Mucosa of stomach (tissue), 1 donor: ENCODE measurements around the gene PSMB4.
"Not testable (repeated sequence)": the region's sequence is repeated elsewhere in the genome, so short reads cannot be mapped to it uniquely, and the experiment has no call there.

Experiments used
- H3K27me3 ChIP-seq: one replicate; pipeline ENCODE4 v1.7.0; 2013; ENCODE audit warnings: mild to moderate bottlenecking, low read length; ENCODE audit not compliant: control insufficient read depth, insufficient read depth
- H3K36me3 ChIP-seq: one replicate; pipeline ENCODE4 v1.7.0; 2013; ENCODE audit warnings: low read length; ENCODE audit not compliant: control insufficient read depth, insufficient read depth
- H3K4me1 ChIP-seq: one replicate; pipeline ENCODE4 v1.7.0; 2013; ENCODE audit warnings: mild to moderate bottlenecking, low read length; ENCODE audit not compliant: control insufficient read depth, insufficient read depth
- H3K4me3 ChIP-seq: one replicate; pipeline ENCODE4 v1.7.0; 2013; ENCODE audit warnings: low read length
- H3K9ac ChIP-seq: one replicate; pipeline ENCODE4 v1.7.0; 2013; ENCODE audit warnings: mild to moderate bottlenecking, low read length, moderate library complexity
- H3K9me3 ChIP-seq: one replicate; pipeline ENCODE4 v1.7.0; 2013; ENCODE audit warnings: mild to moderate bottlenecking, low read length, moderate library complexity; ENCODE audit not compliant: control insufficient read depth
- donor health status: Pancreatic carcinoma.

The PSMB4 gene

DNA sequence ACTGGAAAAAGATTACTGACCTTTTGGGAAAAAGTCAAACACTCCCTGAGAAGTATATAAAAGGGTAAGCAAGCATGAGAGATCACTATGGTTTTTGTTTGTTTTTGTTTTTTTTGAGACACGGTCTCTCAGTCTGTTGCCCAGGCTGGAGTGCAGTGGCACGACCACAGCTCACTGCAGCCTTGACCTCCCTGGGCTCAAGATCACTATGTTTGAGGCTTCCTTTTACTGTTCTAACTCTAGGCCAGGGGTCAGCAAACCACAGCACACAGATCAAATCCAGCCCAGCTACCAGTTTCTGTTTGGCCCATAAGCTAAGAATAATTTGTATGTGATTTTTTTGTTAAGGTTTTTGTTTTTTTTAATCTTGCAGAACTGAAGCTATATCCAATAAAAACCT lies 25.7 kb downstream of the PSMB4 start:
- H3K4me1 ChIP-seq = no peaks in the 10 kb centered on the region
- H3K9ac ChIP-seq = no peak overlapping the region
- H3K9me3 ChIP-seq = no peaks in the 10 kb centered on the region
- H3K36me3 ChIP-seq = peaks cover 5% of the 10 kb centered on the region
- no peak overlapping the region for H3K4me3 ChIP-seq
- H3K27me3 ChIP-seq = no peaks in the 10 kb centered on the region

DNA sequence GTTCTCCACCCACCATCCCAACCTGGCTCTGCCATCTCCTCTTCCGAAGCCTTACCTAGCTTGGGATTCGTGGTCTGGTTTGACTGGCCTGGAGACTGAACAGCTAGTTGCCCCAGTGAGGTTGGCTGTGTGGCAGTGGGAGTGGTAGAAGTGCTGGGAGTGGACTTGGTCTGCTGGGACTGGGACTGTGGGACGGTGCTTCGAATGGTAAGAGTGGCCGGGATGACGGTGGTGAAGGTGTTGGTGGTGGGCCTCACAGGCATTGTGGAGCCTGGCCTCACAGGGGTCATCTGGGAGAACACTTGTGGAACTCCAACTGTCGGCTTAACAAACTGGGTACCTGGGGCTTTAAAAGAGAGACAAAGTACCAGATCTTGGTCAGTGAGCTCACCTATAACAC lies 28.7 kb downstream of the PSMB4 start:
- H3K36me3 ChIP-seq = peaks cover 5% of the 10 kb centered on the region
- H3K4me3 ChIP-seq = no peak overlapping the region
- no peak overlapping the region for H3K9ac ChIP-seq
- H3K27me3 ChIP-seq = no peaks in the 10 kb centered on the region
- H3K4me1 ChIP-seq = no peaks in the 10 kb centered on the region
- no peaks in the 10 kb centered on the region for H3K9me3 ChIP-seq

DNA sequence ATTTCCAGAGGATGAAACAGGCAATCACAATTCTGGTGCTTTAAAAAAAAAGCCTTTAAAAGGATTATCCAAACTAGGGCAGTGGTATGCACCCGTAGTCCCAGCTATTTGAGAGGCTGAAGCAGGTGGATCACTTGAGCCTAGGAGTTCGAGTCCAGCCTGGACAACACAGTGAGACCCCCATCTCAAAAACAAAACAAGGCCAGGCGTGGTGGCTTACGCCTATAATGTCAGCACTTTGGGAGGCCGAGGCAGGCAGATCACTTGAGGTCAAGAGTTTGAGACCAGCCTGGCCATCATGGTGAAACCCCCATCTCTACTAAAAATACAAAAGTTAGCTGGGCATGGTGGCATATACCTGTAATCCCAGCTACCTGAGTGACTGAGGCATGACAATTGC lies 34.5 kb downstream of the PSMB4 start:
- H3K4me3 ChIP-seq = not testable (repeated sequence)

DNA sequence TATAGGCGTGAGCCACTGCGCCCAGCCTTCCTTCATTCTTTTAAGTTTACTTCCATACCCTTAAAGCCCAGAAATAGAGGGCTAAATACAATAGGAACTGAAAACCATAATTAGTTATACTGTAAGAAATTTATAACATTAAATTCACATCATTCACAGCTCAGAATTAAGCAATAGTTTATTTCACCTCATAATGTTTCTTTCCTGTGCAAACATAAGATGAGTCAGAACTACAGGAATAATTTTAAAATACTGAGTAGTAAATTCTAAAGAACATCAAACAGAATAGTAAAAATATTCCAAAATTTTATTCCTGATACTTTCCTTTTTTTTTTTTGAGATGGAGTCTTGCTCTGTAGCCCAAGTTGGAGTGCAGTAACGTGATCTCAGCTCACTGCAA lies 35.8 kb downstream of the PSMB4 start:
- H3K36me3 ChIP-seq = no peaks in the 10 kb centered on the region
- no peaks in the 10 kb centered on the region for H3K27me3 ChIP-seq
- H3K4me3 ChIP-seq = no peak overlapping the region
- no peak overlapping the region for H3K9ac ChIP-seq
- H3K9me3 ChIP-seq = no peaks in the 10 kb centered on the region
- H3K4me1 ChIP-seq = peaks cover 5% of the 10 kb centered on the region

More for the DNA sequence above, 34.5 kb downstream of the PSMB4 start:
- not testable (repeated sequence) for H3K4me1 ChIP-seq, H3K9me3 ChIP-seq, H3K9ac ChIP-seq, H3K36me3 ChIP-seq, H3K27me3 ChIP-seq

DNA sequence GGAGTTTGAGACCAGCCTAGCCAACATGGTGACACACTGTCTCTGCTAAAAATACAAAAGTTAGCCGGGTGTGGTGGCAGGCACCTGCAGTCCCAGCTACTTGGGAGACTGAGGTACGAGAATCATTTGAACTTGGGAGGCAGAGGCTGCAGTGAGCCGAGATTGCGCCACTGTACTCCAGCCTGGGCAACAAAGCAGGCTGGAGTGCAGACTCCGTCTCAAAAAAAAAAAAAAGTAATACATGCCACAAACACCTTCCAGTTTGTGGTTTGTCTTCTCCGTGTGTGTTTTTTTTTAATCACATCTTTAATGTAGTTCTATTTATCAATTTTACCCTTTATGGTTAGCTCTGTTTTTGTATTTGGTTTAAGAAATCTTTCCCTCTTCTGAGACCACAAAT lies 37.6 kb downstream of the PSMB4 start:
- Histone ChIP-seq H3K27me3 (no peaks in the 10 kb centered on the region), H3K4me1 (peaks cover 5% of the 10 kb centered on the region), H3K9me3 (no peaks in the 10 kb centered on the region), H3K4me3 (no peak overlapping the region), H3K9ac (no peak overlapping the region), H3K36me3 (no peaks in the 10 kb centered on the region)

DNA sequence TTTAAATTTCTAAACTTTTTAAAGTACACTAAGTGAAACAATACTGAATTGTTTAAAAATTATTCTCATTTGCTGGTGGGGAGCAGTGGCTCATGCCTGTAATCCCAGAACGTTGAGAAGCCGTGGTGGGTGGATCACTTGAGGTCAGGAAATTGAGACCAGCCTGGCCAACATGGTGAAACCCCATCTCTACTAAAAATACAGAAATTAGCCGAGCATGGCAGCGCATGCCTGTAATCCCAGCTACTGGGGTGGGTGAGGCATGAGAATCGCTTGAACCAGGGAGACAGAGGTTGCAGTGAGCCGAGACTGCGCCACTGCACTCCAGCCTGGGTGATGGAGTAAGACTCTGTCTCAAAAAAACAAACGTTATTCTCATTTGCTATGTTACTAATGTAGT lies 38.0 kb downstream of the PSMB4 start:
- H3K4me1 ChIP-seq, H3K9me3 ChIP-seq, H3K4me3 ChIP-seq, H3K9ac ChIP-seq, H3K36me3 ChIP-seq, H3K27me3 ChIP-seq: not testable (repeated sequence)

DNA sequence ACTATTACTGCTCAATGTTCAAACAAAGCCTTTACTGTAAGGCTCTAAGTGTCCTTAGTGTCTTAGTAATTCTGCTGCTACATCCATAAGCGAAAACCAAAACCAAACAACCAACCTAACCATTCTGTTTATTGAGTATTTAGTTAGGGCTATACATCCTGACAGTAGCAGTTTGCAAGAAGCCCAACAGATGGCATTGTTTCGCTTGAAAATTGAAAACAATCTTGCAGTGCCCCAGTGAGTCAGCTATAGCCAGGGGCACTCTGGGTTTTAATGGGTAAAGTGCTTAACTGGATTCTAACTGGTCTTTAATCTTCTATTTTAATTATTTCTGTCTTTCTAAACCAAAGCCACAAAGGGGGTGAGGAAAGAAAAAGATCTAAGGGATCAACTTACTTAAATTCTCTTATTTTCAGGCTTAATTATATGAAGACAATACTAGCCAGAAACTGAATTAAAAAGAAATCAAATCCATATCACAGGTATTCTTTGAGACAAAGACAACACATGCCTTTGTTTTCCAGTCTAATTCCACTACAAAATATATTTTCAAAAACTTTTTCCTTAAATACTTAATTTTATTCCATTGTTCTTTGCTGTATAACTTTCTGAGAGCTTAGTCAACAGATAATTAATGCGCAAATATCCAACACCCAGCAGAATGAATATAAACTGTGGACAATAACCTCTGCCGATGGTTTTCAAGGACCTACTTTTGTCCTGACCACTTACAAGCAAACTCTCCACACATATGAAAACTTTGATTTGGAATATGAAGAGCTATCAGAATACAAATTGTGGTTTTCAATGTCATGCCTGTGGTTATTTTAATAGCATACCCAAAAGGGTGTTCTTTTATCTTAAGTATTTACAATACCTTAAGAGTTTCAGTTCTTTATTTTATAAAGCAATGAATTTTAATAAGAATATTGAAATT lies 44.7 kb downstream of the PSMB4 start:
- peaks cover 7% of the 10 kb centered on the region for H3K4me1 ChIP-seq
- H3K36me3 ChIP-seq = no peaks in the 10 kb centered on the region
- H3K4me3 ChIP-seq = no peak overlapping the region
- no peak overlapping the region for H3K9ac ChIP-seq
- no peaks in the 10 kb centered on the region for H3K27me3 ChIP-seq
- H3K9me3 ChIP-seq = no peaks in the 10 kb centered on the region

DNA sequence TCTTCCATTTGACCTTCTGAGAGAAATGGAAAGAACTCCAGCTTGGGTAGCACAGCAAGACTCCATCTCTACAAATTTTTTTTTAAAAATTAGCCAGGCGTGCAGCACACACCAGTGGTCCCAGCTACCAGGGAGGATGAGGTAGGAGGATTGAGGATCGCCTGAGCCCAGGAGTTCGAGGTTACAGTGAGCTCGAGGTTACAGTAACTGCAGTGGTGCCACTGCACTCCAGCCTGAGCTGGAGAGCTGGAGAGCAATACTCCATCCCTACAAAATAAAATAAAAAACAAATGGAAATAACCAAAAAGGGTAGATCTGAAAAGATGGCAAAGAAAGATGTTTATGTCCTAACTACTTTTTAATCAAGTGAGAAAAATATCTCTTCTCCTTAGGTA lies 45.4 kb downstream of the PSMB4 start:
- Histone ChIP-seq H3K36me3 (no peaks in the 10 kb centered on the region), H3K4me3 (no peak overlapping the region), H3K9me3 (no peaks in the 10 kb centered on the region), H3K9ac (no peak overlapping the region), H3K4me1 (peaks cover 7% of the 10 kb centered on the region), H3K27me3 (no peaks in the 10 kb centered on the region)

DNA sequence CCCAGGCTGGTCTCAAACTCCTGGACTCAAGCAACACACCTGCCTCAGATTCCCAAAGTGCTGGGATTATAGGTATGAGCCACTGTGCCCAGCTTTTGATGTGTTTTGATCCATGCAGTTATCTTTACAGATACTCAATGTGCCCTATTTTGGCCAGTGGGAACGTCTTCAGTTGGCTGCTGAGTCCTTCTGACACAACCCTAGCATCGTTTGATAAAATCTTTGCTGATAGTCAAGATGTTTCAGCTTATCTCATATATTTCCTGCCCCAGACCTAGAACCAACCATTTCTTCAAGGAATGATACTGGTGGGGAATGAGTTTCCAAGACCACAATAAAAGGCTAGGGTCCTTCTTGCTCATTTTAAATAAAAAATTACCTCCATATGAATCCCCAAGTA lies 48.3 kb downstream of the PSMB4 start:
- no peaks in the 10 kb centered on the region for H3K9me3 ChIP-seq
- no peak overlapping the region for H3K9ac ChIP-seq

More for the DNA sequence above, 48.3 kb downstream of the PSMB4 start:
- Histone ChIP-seq H3K4me1 (peaks cover 7% of the 10 kb centered on the region), H3K36me3 (no peaks in the 10 kb centered on the region), H3K4me3 (no peak overlapping the region), H3K27me3 (no peaks in the 10 kb centered on the region)
